B cell (primary cell): Measurements from ENCODE around the gene TNNT3.

Experiments
- EZH2 ChIP-seq: IDR thresholded peaks from 2 replicates; pipeline ENCODE4 v1.6.1; 2012; ENCODE audit warnings: borderline replicate concordance, low read depth, mild to moderate bottlenecking, moderate library complexity, low read length; ENCODE audit not compliant: insufficient read depth, poor library complexity, severe bottlenecking
- TF ChIP-seq, protein P1 (sequence below): fragments of 200-600 bp; IDR thresholded peaks from one replicate; pipeline ENCODE4 v1.8.0; 2022; ENCODE audit warnings: antibody characterized with exemption, mild to moderate bottlenecking

DNA sequence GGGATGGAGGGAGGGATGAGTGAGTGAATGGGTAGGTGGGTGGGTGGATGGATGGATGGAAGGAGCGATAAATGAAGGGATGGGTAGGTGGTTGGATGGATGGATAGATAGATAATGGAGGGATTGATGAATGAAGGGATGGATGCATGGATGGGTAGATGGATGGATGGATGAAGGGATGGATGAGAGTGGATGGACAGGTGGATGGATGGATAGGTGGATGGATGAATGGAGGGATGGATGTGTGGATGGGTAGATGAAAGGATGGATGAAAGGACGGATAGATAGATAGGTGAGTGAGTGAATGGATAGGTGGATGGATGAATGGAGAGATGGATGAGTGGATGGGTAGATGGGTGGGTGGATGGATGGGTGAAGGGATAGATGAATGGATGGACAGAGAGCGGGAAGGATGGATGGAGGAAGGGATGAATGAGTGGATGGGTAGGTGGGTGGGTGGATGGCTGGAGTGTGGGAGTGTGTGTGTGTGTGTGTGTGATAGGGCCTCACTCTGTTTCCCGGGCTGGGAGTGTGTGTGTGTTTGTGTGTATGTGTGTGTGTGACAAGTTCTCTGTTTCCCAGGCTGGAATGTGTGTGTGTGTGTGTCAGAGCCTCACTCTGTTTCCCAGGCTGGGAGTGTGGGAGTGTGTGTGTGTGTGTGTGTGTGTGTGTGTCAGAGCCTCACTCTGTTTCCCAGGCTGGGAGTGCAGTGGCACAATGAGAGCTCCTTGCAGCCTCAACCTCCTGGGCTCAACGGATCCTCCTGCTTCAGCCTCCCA is 25.7 kb upstream of the TNNT3 start:
- TF ChIP-seq, protein P1, sequence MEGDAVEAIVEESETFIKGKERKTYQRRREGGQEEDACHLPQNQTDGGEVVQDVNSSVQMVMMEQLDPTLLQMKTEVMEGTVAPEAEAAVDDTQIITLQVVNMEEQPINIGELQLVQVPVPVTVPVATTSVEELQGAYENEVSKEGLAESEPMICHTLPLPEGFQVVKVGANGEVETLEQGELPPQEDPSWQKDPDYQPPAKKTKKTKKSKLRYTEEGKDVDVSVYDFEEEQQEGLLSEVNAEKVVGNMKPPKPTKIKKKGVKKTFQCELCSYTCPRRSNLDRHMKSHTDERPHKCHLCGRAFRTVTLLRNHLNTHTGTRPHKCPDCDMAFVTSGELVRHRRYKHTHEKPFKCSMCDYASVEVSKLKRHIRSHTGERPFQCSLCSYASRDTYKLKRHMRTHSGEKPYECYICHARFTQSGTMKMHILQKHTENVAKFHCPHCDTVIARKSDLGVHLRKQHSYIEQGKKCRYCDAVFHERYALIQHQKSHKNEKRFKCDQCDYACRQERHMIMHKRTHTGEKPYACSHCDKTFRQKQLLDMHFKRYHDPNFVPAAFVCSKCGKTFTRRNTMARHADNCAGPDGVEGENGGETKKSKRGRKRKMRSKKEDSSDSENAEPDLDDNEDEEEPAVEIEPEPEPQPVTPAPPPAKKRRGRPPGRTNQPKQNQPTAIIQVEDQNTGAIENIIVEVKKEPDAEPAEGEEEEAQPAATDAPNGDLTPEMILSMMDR: no peak
- TF ChIP-seq EZH2: no peak
